HepG2 (cell line): Measurements from ENCODE around the gene HYAL2. TPM values are rescaled to one million over a fixed set of nuclear protein-coding genes. Genes with fewer than 3 reads are reported as not detected.

Experiments
- ARNTL ChIP-seq: sonication (generic); formaldehyde crosslinking; IDR thresholded peaks from 2 replicates; pipeline ENCODE4 v1.4.0; 2020; ENCODE audit warnings: mild to moderate bottlenecking, missing genetic modification reagents
- ATM ChIP-seq: fragments of 450-650 bp; IDR thresholded peaks from 2 replicates; pipeline ENCODE4 v1.7.1; 2017; ENCODE audit warnings: mild to moderate bottlenecking, borderline replicate concordance
- DMAP1 ChIP-seq: IDR thresholded peaks from 2 replicates; pipeline ENCODE4 v1.6.1; 2016
- E2F2 ChIP-seq: sonication (generic); formaldehyde crosslinking; IDR thresholded peaks from 2 replicates; pipeline ENCODE4 v1.4.0; 2020; ENCODE audit warnings: missing genetic modification reagents, borderline replicate concordance
- EP300 ChIP-seq, 3 experiments: sonication (generic) in 1 of 3; formaldehyde crosslinking in 1 of 3; IDR thresholded peaks; 2 replicates each; pipeline versions ENCODE4 v1.5.1 to v1.6.1; 2011 to 2020; ENCODE audit warnings: low read depth in 2 of 3, low read length in 2 of 3, borderline replicate concordance in 1 of 3, improper control_type of control experiment in 1 of 3, mild to moderate bottlenecking in 1 of 3, missing genetic modification reagents in 1 of 3, moderate library complexity in 1 of 3
- FOXA3 ChIP-seq: IDR thresholded peaks from 2 replicates; pipeline ENCODE4 v1.6.1; 2016; ENCODE audit warnings: missing genetic modification reagents, missing compliant biosample characterization
- GLI4 ChIP-seq: sonication (generic); formaldehyde crosslinking; IDR thresholded peaks from 2 replicates; pipeline ENCODE4 v1.5.1; 2020; ENCODE audit warnings: missing genetic modification reagents, mild to moderate bottlenecking, moderate library complexity, borderline replicate concordance
- HMG20A ChIP-seq: IDR thresholded peaks from 2 replicates; pipeline ENCODE4 v1.6.1; 2016; ENCODE audit warnings: borderline replicate concordance
- HMGXB4 ChIP-seq, 2 experiments: sonication (generic) in 1 of 2; formaldehyde crosslinking in 1 of 2; IDR thresholded peaks; 2 replicates each; pipeline versions ENCODE4 v1.4.0 to v1.6.1; 2018 to 2020; ENCODE audit warnings: missing genetic modification reagents in 2 of 2, borderline replicate concordance in 1 of 2, low read depth in 1 of 2, mild to moderate bottlenecking in 1 of 2, missing biosample characterization in 1 of 2
- NFKBIZ ChIP-seq: IDR thresholded peaks from 2 replicates; pipeline ENCODE4 v1.6.1; 2018; ENCODE audit warnings: missing genetic modification reagents, missing compliant biosample characterization
- SALL2 ChIP-seq: sonication (generic); formaldehyde crosslinking; IDR thresholded peaks from 2 replicates; pipeline ENCODE4 v1.8.1; 2023; ENCODE audit warnings: mild to moderate bottlenecking, missing genetic modification reagents, inconsistent platforms
- SMARCE1 ChIP-seq: fragments of 450-650 bp; IDR thresholded peaks from 2 replicates; pipeline ENCODE4 v1.6.1; 2017; ENCODE audit warnings: borderline replicate concordance
- SRY ChIP-seq: sonication (generic); formaldehyde crosslinking; IDR thresholded peaks from 2 replicates; pipeline ENCODE4 v1.8.0; 2022; ENCODE audit warnings: mild to moderate bottlenecking, missing genetic modification reagents
- SSRP1 ChIP-seq: IDR thresholded peaks from 2 replicates; pipeline ENCODE4 v1.6.1; 2016; ENCODE audit warnings: control low read depth
- THYN1 ChIP-seq: sonication (generic); formaldehyde crosslinking; IDR thresholded peaks from 2 replicates; pipeline ENCODE4 v1.8.1; 2023; ENCODE audit warnings: low read depth, mild to moderate bottlenecking, moderate library complexity, missing genetic modification reagents, borderline replicate concordance
- ZFP36 ChIP-seq: fragments of 150-350 bp; IDR thresholded peaks from 2 replicates; pipeline ENCODE4 v1.6.1; 2018; ENCODE audit warnings: borderline replicate concordance, low read length, low read depth; ENCODE audit not compliant: partially characterized antibody
- ZNF224 ChIP-seq: sonication (generic); formaldehyde crosslinking; IDR thresholded peaks from 2 replicates; pipeline ENCODE4 v1.5.0; 2020; ENCODE audit warnings: mild to moderate bottlenecking, missing genetic modification reagents
- ZNF281 ChIP-seq: sonication (generic); formaldehyde crosslinking; IDR thresholded peaks from 2 replicates; pipeline ENCODE4 v1.4.0; 2020; ENCODE audit warnings: missing genetic modification reagents, borderline replicate concordance
- ZNF33B ChIP-seq: sonication (generic); formaldehyde crosslinking; IDR thresholded peaks from 2 replicates; pipeline ENCODE4 v1.5.1; 2020; ENCODE audit warnings: mild to moderate bottlenecking, missing genetic modification reagents
- ZNF432 ChIP-seq: sonication (generic); formaldehyde crosslinking; IDR thresholded peaks from 2 replicates; pipeline ENCODE4 v1.5.0; 2020; ENCODE audit warnings: missing genetic modification reagents, mild to moderate bottlenecking, borderline replicate concordance
- ZNF616 ChIP-seq: sonication (generic); formaldehyde crosslinking; IDR thresholded peaks from 2 replicates; pipeline ENCODE4 v1.5.0; 2020; ENCODE audit warnings: low read depth, mild to moderate bottlenecking, missing genetic modification reagents
- ZNF672 ChIP-seq: sonication (generic); formaldehyde crosslinking; IDR thresholded peaks from 2 replicates; pipeline ENCODE4 v1.8.1; 2022; ENCODE audit warnings: missing genetic modification reagents
- polyA plus RNA-seq, 8 experiments: library from polyadenylated mRNA; depleted of rRNA in 3 of 8; stranded (reverse) in 7 of 8; unstranded in 1 of 8; fragments of >200 nt; fragmentation: Illumina TruSeq in 4 of 8; extraction: Trizol in 4 of 8; gene quantifications; 2 replicates each; pipeline versions ENCODE4 v1.2.1 to v1.2.3, GENCODE V29; 2011 to 2016; ENCODE audit warnings: low read depth in 4 of 8, missing spikeins in 1 of 8, mixed read lengths in 1 of 8; ENCODE audit not compliant: insufficient read depth in 1 of 8
- total RNA-seq, 5 experiments: library from RNA; depleted of rRNA; stranded (reverse); fragments of >200 nt; fragmentation: Illumina TruSeq; extraction: Trizol; gene quantifications; 2 replicates each; pipeline ENCODE4 v1.2.3, GENCODE V29; 2016; ENCODE audit warnings: low read depth in 1 of 5

Gene HYAL2
- total and polyA plus RNA-seq, 2 of the 13 experiments (the other 11 are each of a cell fraction or from before 2014, with no cell fraction given) = 76.2 to 102 TPM

GRCh38 chr3:50358911-50359759 is 36.6 kb upstream of the HYAL2 start, which contains the start of gene TMEM115 (continued):
- TF ChIP-seq ZFP36 (no peak), SALL2 (0 out of 2 replicates have a peak, but pooled peaks have one; percentile 41), ATM (no peak), SRY (CRISPR knock-in tag) (0 out of 2 replicates have a peak, but pooled peaks have one; percentile 76), EP300 (IDR thresholded peaks at IDR 0.05; ENCODE audit: low read depth in 2 of 2, low read length in 2 of 2) (peak in 1 of 2 experiments; percentile 46; a peak in 1 of 4 replicates), EP300 (CRISPR knock-in tag; IDR thresholded peaks at IDR 0.05; ENCODE audit: borderline replicate concordance) (no peak), GLI4 (CRISPR knock-in tag) (peak; percentile 89; the same call in 1 of the 2 replicates), ZNF616 (CRISPR knock-in tag) (peak; percentile 81; the same call in 1 of the 2 replicates), ARNTL (peak; percentile 42; the same call in 1 of the 2 replicates), DMAP1 (peak; percentile 80; the same call in 1 of the 2 replicates), ZNF672 (CRISPR knock-in tag) (no peak), E2F2 (no peak; the same call in 1 of the 2 replicates), ZNF33B (CRISPR knock-in tag) (no peak; the same call in 1 of the 2 replicates), HMG20A (CRISPR knock-in tag) (no peak), THYN1 (CRISPR knock-in tag) (no peak), FOXA3 (CRISPR knock-in tag) (peak; percentile 41; the same call in 1 of the 2 replicates), SMARCE1 (no peak), ZNF281 (CRISPR knock-in tag) (0 out of 2 replicates have a peak, but pooled peaks have one; percentile 19), ZNF224 (CRISPR knock-in tag) (peak; percentile 95; the same call in 1 of the 2 replicates), HMGXB4 (CRISPR knock-in tag; IDR thresholded peaks at IDR 0.05; ENCODE audit: borderline replicate concordance in 1 of 2, low read depth in 1 of 2) (peak; percentile 54 to 79; a peak in 3 of 4 replicates), ZNF432 (no peak), SSRP1 (CRISPR knock-in tag) (no peak), NFKBIZ (CRISPR knock-in tag) (peak; percentile 39; the same call in 1 of the 2 replicates)
